ENCODE measurements around the gene COL13A1.

COL13A1 gene

GRCh38 chr10:69791812-69792211 lies 9.9 kb upstream of the COL13A1 start:
- Histone ChIP-seq H3K4me3 (no peak overlapping the region), H3K27me3 (no peaks in the 10 kb centered on the region), H3K9me3 (peaks cover 2 to 12% (median 6%) of the 10 kb centered on the region in 3 donors), H3K4me1 (peaks cover 0 to 42% (median 14%) of the 10 kb centered on the region in 4 donors), H3K36me3 (no peaks in the 10 kb centered on the region), H3K27ac (peak overlapping the region in 1 of 2 donors; percentile 31)
- TF ChIP-seq CTCF (IDR thresholded peaks at IDR 0.05): no peak
- DNase-seq: no peak
- intact Hi-C loops (cut with DNase I; ENCODE audit: low total_unique reads): no loop called here

- H3K4me1 ChIP-seq: peaks cover 0 to 37% (median 14%) of the 10 kb centered on the region in 4 donors
- H3K27ac ChIP-seq: peak overlapping the region; percentile 31 to 56
- H3K9me3 ChIP-seq: peaks cover 2 to 12% (median 6%) of the 10 kb centered on the region in 3 donors
- intact Hi-C loops (cut with DNase I; ENCODE audit: low total_unique reads): no loop called here
- H3K27me3 ChIP-seq: no peaks in the 10 kb centered on the region
- no peak for TF ChIP-seq CTCF (IDR thresholded peaks at IDR 0.05)
- H3K4me3 ChIP-seq: no peak overlapping the region
- no peak for DNase-seq
- no peaks in the 10 kb centered on the region for H3K36me3 ChIP-seq
Measured at GRCh38 chr10:69792341-69792740, 9.4 kb upstream of the COL13A1 start.

GRCh38 chr10:69794673-69795072 lies 7.0 kb upstream of the COL13A1 start:
- intact Hi-C loops (cut with DNase I; ENCODE audit: low total_unique reads): no loop called here

GRCh38 chr10:69795242-69795934 lies 6.3 kb upstream of the COL13A1 start:
- Histone ChIP-seq H3K27me3 (no peaks in the 10 kb centered on the region), H3K36me3 (no peaks in the 10 kb centered on the region), H3K4me1 (peaks cover 0 to 13% (median 9%) of the 10 kb centered on the region in 4 donors), H3K9me3 (peaks cover 2 to 12% (median 6%) of the 10 kb centered on the region in 3 donors), H3K4me3 (no peak overlapping the region), H3K27ac (no peak overlapping the region)
- DNase-seq: no peak
- no peak for TF ChIP-seq CTCF (IDR thresholded peaks at IDR 0.05)
- intact Hi-C loops (cut with DNase I; ENCODE audit: low total_unique reads): no loop called here

More at GRCh38 chr10:69794673-69795072, 7.0 kb upstream of the COL13A1 start:
- Histone ChIP-seq H3K27me3 (no peaks in the 10 kb centered on the region), H3K36me3 (no peaks in the 10 kb centered on the region), H3K27ac (no peak overlapping the region), H3K4me1 (peaks cover 0 to 13% (median 9%) of the 10 kb centered on the region in 4 donors), H3K4me3 (no peak overlapping the region), H3K9me3 (peaks cover 2 to 12% (median 6%) of the 10 kb centered on the region in 3 donors)
- DNase-seq: no peak
- TF ChIP-seq CTCF (IDR thresholded peaks at IDR 0.05): no peak

- Histone ChIP-seq H3K27me3 (no peaks in the 10 kb centered on the region), H3K4me1 (peaks cover 0 to 25% (median 19%) of the 10 kb centered on the region in 4 donors), H3K27ac (no peak overlapping the region), H3K36me3 (no peaks in the 10 kb centered on the region), H3K4me3 (no peak overlapping the region), H3K9me3 (peaks cover 2 to 12% (median 6%) of the 10 kb centered on the region in 3 donors)
- intact Hi-C loops (cut with DNase I; ENCODE audit: low total_unique reads): no loop called here
- no peak for DNase-seq
- no peak for TF ChIP-seq CTCF (IDR thresholded peaks at IDR 0.05)
Measured at GRCh38 chr10:69797959-69798358, 3.7 kb upstream of the COL13A1 start.

All from tibial artery (tissue), 4 donors.